Colonic mucosa (tissue), 4 donors: Measurements from ENCODE around the gene TCERG1. TPM values are rescaled to one million over a fixed set of nuclear protein-coding genes. Genes with fewer than 3 reads are reported as not detected.
A peak's percentile ranks its signal among the peaks of the same experiment; 100 is the strongest.

Experiments
- DNase-seq: peaks from one replicate; pipeline ENCODE4 v3.0.0-alpha.2; 2020
- H3K27ac ChIP-seq: fragments of 200-600 bp; one replicate; pipeline ENCODE4 v1.8.0; 2021
- H3K27me3 ChIP-seq: fragments of 200-600 bp; one replicate; pipeline ENCODE4 v1.8.0; 2021
- H3K36me3 ChIP-seq: fragments of 200-600 bp; one replicate; pipeline ENCODE4 v1.8.0; 2021
- H3K4me1 ChIP-seq: fragments of 200-600 bp; one replicate; pipeline ENCODE4 v1.8.0; 2021; ENCODE audit warnings: mild to moderate bottlenecking
- H3K4me3 ChIP-seq: fragments of 200-600 bp; one replicate; pipeline ENCODE4 v1.8.0; 2021
- H3K9ac ChIP-seq, 2 donors: one replicate each; pipeline ENCODE4 v1.7.0; 2013; ENCODE audit warnings: control low read depth in 2 of 2, low read depth in 2 of 2, low read length in 2 of 2
- H3K9me3 ChIP-seq: fragments of 200-600 bp; one replicate; pipeline ENCODE4 v1.8.0; 2021
- CTCF ChIP-seq: fragments of 200-600 bp; IDR thresholded peaks from one replicate; pipeline ENCODE4 v1.8.0; 2022; ENCODE audit warnings: antibody characterized with exemption, mild to moderate bottlenecking
- intact Hi-C: fragments of 100-400 bp; cut with DNase I; formaldehyde crosslinking; loops from one replicate; pipeline ENCODE4 v1.14.1; 2022
- total RNA-seq, 2 donors: library from RNA; stranded (reverse); fragmentation: NEBNext Ultra II Directional in 1 of 2; extraction: Animal tissue kit (Norgen Biotek cat#: 25700) in 1 of 2; gene quantifications; one replicate each; pipeline ENCODE4 v1.2.1, GENCODE V29; 2021
- donor health status: healthy.
- donor health status: DM: no; HTN: no; CAD: no.
- donor health status: DM: no; HTN: no; CAD: no.

Gene TCERG1
- total RNA-seq, 2 donors from 2014 or later: 54.0 to 61.7 TPM

GRCh38 chr5:146440870-146441495, 6.2 kb upstream of the TCERG1 start:
- intact Hi-C loops: no loop called here
- TF ChIP-seq CTCF: no peak
- no peaks in the 10 kb centered on the region for H3K9me3 ChIP-seq

GRCh38 chr5:146441896-146442295, 5.2 kb upstream of the TCERG1 start:
- intact Hi-C loops: no loop called here

More at GRCh38 chr5:146440870-146441495, 6.2 kb upstream of the TCERG1 start:
- Histone ChIP-seq H3K4me3 (no peak overlapping the region), H3K27ac (no peak overlapping the region), H3K9ac (no peak overlapping the region), H3K36me3 (no peaks in the 10 kb centered on the region), H3K27me3 (no peaks in the 10 kb centered on the region), H3K4me1 (no peaks in the 10 kb centered on the region)
- DNase-seq: no peak

GRCh38 chr5:146447734-146448380, 724 bp downstream of the TCERG1 start:
- H3K4me1 ChIP-seq: no peaks in the 10 kb centered on the region

More at GRCh38 chr5:146441896-146442295, 5.2 kb upstream of the TCERG1 start:
- no peaks in the 10 kb centered on the region for H3K27me3 ChIP-seq
- no peak overlapping the region for H3K4me3 ChIP-seq
- no peak for TF ChIP-seq CTCF
- no peak overlapping the region for H3K27ac ChIP-seq
- no peak overlapping the region for H3K9ac ChIP-seq
- no peak for DNase-seq
- H3K36me3 ChIP-seq: no peaks in the 10 kb centered on the region
- H3K4me1 ChIP-seq: no peaks in the 10 kb centered on the region
- H3K9me3 ChIP-seq: no peaks in the 10 kb centered on the region

GRCh38 chr5:146448783-146449519, 1.8 kb downstream of the TCERG1 start:
- Histone ChIP-seq H3K27ac (no peak overlapping the region), H3K4me1 (no peaks in the 10 kb centered on the region), H3K27me3 (no peaks in the 10 kb centered on the region), H3K36me3 (no peaks in the 10 kb centered on the region), H3K9ac (peak overlapping the region in 1 of 2 donors; percentile 77), H3K4me3 (peak overlapping the region; percentile 81), H3K9me3 (no peaks in the 10 kb centered on the region)
- no peak for DNase-seq
- no peak for TF ChIP-seq CTCF
- intact Hi-C loops: no loop called here

More at GRCh38 chr5:146447734-146448380, 724 bp downstream of the TCERG1 start:
- peak overlapping the region; percentile 77 to 99 for H3K9ac ChIP-seq
- no peaks in the 10 kb centered on the region for H3K9me3 ChIP-seq
- H3K36me3 ChIP-seq: no peaks in the 10 kb centered on the region
- peak overlapping the region; percentile 77 for H3K27ac ChIP-seq
- intact Hi-C loops: no loop called here
- no peaks in the 10 kb centered on the region for H3K27me3 ChIP-seq
- peak overlapping the region; percentile 81 for H3K4me3 ChIP-seq
- TF ChIP-seq CTCF: no peak
- DNase-seq: peak; percentile 41

GRCh38 chr5:146450002-146450401, 2.9 kb downstream of the TCERG1 start:
- H3K36me3 ChIP-seq: no peaks in the 10 kb centered on the region
- no peaks in the 10 kb centered on the region for H3K4me1 ChIP-seq
- no peaks in the 10 kb centered on the region for H3K9me3 ChIP-seq
- H3K4me3 ChIP-seq: no peak overlapping the region
- no peaks in the 10 kb centered on the region for H3K27me3 ChIP-seq
- no peak for TF ChIP-seq CTCF
- no peak overlapping the region for H3K27ac ChIP-seq
- no peak for DNase-seq
- no peak overlapping the region for H3K9ac ChIP-seq
- intact Hi-C loops: no loop called here
